WI38 (cell line): Measurements from ENCODE around the gene KRAS.

Source experiments
- H3K4me3 ChIP-seq: 2 replicates; pipeline ENCODE4 v1.5.1; 2011; ENCODE audit warnings: low read depth, mild to moderate bottlenecking, control low read depth, low read length
- TF ChIP-seq, protein P1 (sequence below): IDR thresholded peaks from 2 replicates; pipeline ENCODE4 v1.5.1; 2012; ENCODE audit warnings: low read depth, mild to moderate bottlenecking, control low read depth, low read length

Gene KRAS

DNA sequence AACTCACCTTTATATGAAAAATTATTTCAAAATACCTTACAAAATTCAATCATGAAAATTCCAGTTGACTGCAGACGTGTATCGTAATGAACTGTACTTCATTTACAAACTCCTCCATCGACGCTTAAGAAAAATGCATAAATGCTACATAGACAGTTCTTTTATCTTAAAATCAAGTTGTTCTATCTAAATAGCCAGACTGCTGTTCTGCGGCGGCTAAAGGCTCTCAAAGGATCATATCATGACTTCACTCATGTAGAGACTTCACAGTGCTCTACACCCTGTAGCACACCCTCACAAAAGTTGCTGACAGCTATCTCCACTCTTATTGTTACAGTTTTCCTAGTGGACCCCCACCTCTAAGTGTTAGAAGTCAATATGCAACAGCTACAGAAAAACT lies 5.2 kb downstream of the KRAS start:
- TF ChIP-seq, protein P1, sequence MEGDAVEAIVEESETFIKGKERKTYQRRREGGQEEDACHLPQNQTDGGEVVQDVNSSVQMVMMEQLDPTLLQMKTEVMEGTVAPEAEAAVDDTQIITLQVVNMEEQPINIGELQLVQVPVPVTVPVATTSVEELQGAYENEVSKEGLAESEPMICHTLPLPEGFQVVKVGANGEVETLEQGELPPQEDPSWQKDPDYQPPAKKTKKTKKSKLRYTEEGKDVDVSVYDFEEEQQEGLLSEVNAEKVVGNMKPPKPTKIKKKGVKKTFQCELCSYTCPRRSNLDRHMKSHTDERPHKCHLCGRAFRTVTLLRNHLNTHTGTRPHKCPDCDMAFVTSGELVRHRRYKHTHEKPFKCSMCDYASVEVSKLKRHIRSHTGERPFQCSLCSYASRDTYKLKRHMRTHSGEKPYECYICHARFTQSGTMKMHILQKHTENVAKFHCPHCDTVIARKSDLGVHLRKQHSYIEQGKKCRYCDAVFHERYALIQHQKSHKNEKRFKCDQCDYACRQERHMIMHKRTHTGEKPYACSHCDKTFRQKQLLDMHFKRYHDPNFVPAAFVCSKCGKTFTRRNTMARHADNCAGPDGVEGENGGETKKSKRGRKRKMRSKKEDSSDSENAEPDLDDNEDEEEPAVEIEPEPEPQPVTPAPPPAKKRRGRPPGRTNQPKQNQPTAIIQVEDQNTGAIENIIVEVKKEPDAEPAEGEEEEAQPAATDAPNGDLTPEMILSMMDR: no peak

DNA sequence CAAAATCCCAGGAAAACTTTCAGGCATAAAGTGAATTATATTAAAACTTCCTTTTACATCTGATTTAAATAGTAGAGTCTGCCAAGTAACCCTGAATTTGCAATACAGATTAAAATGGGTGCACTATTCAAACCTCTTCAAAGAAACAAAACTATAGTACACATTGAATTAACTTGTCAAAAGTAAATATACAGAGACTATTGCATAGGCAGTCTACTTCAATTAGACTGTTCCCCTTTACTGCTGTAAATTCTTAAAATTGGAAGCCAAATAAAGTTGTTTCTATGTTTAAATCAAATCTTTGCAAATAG lies 7.1 kb downstream of the KRAS start:
- TF ChIP-seq, protein P1: no peak
- no peak overlapping the region for H3K4me3 ChIP-seq

More for the DNA sequence above, 5.2 kb downstream of the KRAS start:
- no peak overlapping the region for H3K4me3 ChIP-seq

DNA sequence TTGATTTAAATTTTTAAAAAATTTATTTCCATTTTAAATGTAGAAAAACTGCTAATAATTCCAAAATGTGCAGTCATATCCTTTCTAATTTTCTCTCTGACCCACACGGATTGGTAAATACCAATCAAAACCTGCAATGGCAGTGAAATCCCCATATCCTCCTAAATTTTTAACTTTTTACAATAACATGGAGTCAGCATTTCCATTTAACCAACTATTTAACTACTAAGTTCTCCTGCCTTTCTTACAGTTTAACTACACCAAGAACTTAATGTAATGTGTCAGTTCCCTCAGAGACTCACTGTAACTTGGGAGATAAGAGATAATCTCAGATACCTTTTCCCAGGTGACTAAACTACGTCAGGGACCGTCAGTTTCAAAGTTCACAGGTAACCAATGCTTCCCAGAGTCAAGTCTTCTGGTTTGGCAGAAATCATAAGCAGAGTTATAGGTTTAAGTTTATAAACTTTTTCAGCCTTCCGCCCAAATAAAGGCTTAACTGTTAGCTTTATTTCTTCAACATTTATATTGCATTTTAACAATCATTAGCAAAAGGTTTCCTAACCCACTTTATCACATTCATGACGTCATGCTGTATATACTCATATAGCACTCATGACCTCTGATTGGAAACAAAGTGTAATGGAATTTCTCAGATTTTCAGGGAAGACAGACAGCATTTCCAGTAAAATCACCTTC lies 7.6 kb downstream of the KRAS start:
- TF ChIP-seq, protein P1: no peak
- H3K4me3 ChIP-seq: no peak overlapping the region

DNA sequence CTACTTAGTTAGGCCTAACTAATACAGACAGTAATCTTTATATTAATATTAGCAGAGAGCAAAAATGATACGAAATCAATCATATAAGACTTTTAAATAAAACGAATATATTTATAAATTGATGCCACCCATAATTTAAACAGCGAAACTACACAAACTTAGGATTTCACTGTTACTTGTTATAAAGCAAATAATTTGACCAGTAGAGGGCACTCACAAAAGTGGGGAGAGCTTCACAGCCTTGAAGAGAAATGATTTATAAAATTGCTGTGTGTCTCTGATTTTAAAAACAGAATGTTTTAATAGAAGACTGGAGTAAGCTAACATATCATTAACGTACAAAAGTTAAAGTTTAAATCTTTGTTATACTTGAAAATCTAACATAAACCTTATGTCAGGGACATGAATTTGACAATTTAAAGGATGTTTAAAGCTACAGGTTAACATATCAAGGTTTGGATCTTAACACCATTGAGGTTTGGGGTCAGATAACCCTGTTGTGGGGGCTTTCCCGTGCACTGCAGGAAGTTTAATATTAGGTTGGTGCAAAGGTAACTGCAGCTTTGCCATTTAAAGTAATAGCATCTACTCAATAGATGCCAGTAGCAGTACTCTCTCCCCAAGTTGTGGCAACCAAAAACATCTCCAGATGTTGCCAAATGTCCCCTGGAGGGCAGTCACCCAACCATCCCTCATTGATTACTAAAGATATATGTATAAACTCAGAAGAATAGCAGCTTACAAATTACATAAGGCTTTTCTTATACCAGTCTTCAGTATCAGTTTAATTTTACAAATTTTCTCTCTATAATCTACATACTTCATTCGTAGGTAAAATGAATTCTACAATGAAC lies 9.3 kb downstream of the KRAS start:
- TF ChIP-seq, protein P1: peak; percentile 41
- H3K4me3 ChIP-seq: no peak overlapping the region

DNA sequence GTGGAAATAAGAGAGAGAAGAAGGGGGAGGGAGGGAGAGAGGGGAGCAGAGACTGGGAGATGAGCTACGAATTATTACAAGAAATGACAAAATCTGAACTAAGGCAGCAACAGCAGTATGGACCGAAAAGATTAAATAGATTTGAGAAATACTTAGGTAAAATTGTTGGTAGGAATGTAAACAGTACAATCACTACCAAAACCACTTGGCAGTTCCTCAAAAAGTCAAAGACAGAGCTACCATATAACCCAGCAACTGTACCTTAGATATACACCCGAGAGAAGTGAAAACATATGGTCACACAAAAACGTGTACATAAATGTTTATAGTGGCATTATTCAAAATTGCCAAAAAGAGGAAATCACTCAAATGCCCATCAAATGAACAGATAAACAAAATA lies 14.1 kb downstream of the KRAS start:
- TF ChIP-seq, protein P1: no peak
- H3K4me3 ChIP-seq: no peak overlapping the region

DNA sequence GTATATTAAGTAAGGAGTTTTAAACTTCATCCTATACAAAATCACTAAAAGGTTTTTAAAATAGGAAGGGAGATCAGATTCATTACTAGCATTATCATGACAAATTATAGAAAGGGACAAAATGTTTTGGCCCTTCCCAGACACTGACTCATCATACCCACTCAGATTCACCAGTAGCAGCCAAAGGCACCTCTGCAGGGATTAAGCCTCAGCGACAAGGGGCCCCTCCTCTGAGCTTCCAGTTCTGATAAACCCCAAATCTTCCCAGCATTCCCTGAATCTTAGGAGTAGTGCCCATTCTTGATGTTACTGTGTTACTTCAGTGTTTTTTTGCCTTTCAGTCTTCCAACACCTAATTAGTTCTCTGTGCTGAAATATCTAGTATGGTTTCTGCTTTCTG lies 14.5 kb downstream of the KRAS start:
- no peak overlapping the region for H3K4me3 ChIP-seq
- TF ChIP-seq, protein P1: no peak

DNA sequence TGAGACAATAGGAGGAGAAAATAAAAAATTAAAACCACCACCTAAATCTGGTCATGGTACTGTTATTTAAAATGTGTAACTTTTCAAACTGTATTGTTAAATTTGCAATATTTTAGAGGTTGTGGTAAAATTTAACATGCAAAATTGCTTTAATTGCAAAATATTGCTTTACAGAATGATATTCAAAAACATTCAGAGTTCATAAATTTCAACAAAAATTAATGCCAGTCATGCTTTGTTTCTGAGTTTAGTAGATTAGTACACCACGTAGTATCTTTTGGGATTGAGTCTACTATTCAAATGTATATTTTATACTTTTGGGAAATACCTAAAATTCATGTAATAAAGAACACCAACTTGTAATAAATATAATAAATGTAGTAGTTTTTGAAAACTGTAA lies 37.4 kb downstream of the KRAS start:
- TF ChIP-seq, protein P1: no peak
- no peak overlapping the region for H3K4me3 ChIP-seq
